ENCODE measurements around the gene ST3GAL4.

Gene ST3GAL4

GRCh38 chr11:126450198-126450597, 94.7 kb downstream of the ST3GAL4 start:
- DNase-seq (ENCODE audit: low read depth in 2 of 2) = no peak

- DNase-seq (ENCODE audit: low read depth in 2 of 2) = no peak
Observed at GRCh38 chr11:126450806-126451205, 95.3 kb downstream of the ST3GAL4 start.

DNA sequence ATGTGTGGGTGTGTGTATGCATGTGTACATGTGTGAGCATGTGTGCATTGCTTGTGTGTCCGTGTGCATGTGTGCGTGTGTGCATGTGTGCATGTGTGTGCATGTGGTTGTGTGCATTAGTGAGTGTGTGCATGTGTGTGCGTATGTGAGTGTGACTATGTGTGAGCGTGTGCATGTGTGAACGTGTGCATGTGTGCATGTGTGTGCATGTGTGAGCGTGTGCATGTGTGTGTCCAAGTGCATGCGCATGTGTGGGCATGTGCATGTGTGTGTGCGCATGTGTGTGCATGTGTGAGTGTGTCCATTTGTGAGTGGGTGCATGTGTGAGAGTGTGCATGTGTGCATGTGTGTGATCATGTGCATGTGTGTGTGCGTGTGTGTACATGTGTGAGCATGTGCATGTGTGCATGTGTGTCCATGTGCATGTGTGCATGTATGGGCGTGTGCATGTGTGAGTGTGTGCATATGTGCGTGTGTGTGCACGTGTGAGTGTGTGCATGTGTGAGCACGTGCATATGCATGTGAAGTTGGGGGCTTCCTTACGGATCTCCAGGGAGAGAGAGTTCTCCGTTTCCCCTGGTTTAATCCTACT, 95.8 kb downstream of the ST3GAL4 start:
- no peak for DNase-seq (ENCODE audit: low read depth in 2 of 2)

DNA sequence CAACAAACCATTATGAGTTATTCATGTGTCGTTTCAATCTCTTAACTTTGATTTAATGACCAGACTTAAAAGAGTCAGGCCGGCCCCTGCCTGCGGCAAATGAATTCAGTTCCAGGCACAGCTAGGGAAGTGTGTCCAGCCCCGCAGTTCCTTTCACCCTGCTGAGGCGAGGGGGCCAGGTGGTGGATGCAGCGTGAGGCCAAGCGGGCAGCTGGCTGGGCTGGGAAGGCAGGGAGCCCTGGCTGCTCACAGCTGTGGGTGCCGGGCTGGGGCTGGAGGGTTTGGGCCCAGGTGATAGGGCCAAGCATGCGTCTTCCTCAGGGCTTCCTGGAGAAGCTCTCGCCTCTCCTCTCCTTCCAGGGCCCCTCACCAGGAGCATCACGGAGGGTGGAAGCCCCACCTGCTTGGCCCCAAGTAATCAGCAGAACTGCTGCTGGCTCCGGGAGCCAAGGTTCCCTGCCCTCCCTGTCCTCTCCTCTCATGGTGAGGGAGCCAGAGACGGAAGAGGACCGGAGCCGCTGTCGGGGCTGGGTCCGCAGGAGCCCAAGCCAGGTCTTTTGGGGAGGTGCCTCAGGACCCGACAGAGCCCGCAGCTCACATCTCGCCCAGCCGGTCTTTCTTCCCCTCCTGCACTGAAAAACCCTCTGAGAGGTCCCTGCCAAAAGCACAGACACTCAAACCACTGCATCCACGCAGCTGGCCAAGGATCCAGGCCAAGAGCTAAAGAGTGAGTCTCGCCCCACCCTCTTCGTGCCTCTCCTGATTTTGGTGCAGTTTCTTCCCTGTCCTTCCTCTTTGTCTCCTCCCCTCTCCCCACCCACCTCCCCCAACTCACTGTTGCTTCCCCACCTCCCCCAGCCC, 97.0 kb downstream of the ST3GAL4 start:
- DNase-seq (ENCODE audit: low read depth in 2 of 2) = no peak

DNA sequence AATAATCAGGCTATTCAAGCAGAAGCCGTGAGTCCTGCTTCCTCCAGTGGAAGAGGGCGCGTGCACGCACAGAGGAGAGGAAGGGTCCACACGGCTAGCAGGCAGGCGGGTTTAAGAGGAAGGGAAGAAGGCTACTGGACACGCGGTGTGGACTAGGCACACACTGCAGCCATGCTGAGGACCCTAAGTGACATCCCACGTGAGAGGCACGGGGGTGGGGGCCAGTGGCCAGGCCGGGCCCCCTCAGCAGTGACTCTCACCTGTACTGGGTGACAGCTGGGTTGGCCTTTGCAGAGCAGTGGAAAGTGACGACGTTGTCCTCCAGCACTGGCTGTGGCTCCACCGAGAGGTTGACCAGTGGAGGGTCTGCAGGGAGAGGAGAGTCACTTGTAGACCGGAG, 100.6 kb downstream of the ST3GAL4 start:
- no peak for DNase-seq (ENCODE audit: low read depth in 2 of 2)

- no peak for DNase-seq (ENCODE audit: low read depth in 2 of 2)
Observed at GRCh38 chr11:126456783-126457542, 101.5 kb downstream of the ST3GAL4 start.

GRCh38 chr11:126457817-126458216, 102.3 kb downstream of the ST3GAL4 start:
- no peak for DNase-seq (ENCODE audit: low read depth in 2 of 2)

DNA sequence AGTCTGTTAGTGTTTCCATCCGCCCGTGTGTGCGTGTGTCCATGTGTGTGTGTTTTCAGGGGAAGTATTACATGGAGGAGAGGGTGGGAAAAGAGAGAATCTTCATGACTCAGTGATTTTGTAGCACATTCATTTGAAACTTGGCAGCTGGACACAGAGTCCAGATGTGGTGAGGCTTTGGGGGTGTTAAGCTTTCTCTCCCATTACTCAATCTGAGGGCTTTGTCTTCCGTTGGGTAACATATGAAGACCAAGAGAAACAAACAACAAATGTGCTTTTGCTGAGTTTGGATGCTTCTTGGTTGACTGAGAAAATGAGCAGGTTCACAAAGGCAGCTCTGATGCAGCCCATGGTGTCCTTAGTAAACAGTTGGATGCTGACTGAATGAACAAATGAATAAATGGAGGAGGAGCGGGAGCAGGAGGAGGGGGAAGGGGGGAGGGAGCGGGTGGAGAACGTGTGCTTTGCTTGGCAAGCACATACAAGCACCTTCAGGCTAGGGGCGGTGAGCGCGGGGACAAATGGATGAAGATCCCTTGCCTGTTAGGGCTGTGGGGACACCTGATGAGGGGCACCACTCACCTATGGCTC, 104.3 kb downstream of the ST3GAL4 start:
- DNase-seq (ENCODE audit: low read depth in 2 of 2) = no peak

- no peak for DNase-seq (ENCODE audit: low read depth in 2 of 2)
Observed at GRCh38 chr11:126460417-126461095, 105.1 kb downstream of the ST3GAL4 start.

GRCh38 chr11:126461096-126461440, 105.6 kb downstream of the ST3GAL4 start:
- DNase-seq (ENCODE audit: low read depth in 2 of 2) = no peak

GRCh38 chr11:126461996-126462395, 106.5 kb downstream of the ST3GAL4 start:
- no peak for DNase-seq (ENCODE audit: low read depth in 2 of 2)

DNA sequence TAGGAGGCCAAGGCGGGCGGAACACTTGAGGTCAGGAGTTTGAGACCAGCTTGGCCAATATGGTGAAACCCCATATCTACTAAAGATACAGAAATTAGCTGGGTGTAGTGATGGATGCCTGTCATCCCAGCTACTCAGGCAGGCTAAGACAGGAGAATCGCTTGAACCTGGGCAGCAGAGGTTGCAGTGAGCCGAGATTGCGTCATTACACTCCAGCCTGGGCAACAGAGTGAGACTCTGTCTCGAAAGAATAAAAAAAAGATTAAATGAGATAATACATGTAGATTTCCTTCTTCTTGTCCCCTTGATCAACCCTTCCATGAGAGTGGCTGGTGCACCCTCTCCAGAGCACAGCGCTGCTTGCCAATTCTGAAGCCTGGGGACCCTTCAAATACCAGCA, 106.9 kb downstream of the ST3GAL4 start:
- no peak for DNase-seq (ENCODE audit: low read depth in 2 of 2)
